GM12878 (cell line): ENCODE measurements around the gene EBP. TPM values are rescaled to one million over a fixed set of nuclear protein-coding genes. Genes with fewer than 3 reads are reported as not detected.

Experiments used
- BHLHE40 ChIP-seq, 2 experiments: fragments of 450-650 bp in 1 of 2; IDR thresholded peaks; 2 replicates each; pipeline ENCODE4 v1.6.1; 2011 to 2017; ENCODE audit warnings: low read depth in 2 of 2, borderline replicate concordance in 1 of 2, improper control_type of control experiment in 1 of 2, low read length in 1 of 2, mild to moderate bottlenecking in 1 of 2
- CBFB ChIP-seq: IDR thresholded peaks from 2 replicates; pipeline ENCODE4 v1.6.1; 2016; ENCODE audit warnings: antibody characterized with exemption, low read depth
- CBX5 ChIP-seq: sonication (generic); IDR thresholded peaks from 2 replicates; pipeline ENCODE4 v1.6.1; 2016; ENCODE audit warnings: low read depth, moderate library complexity, mild to moderate bottlenecking, inconsistent platforms
- CHD2 ChIP-seq: IDR thresholded peaks from 2 replicates; pipeline ENCODE4 v1.6.1; 2011; ENCODE audit warnings: low read depth, low read length, improper control_type of control experiment, borderline replicate concordance
- FOS ChIP-seq: IDR thresholded peaks from 3 replicates; pipeline ENCODE4 v1.6.1; 2011; ENCODE audit warnings: borderline replicate concordance; ENCODE audit not compliant: insufficient read length; ENCODE audit errors: extremely low read depth
- FOXM1 ChIP-seq: IDR thresholded peaks from 2 replicates; pipeline ENCODE4 v1.6.1; 2012; ENCODE audit warnings: low read depth, mild to moderate bottlenecking, inconsistent platforms, low read length, moderate library complexity
- HDAC2 ChIP-seq: fragments of 200-600 bp; sonication (generic); IDR thresholded peaks from 2 replicates; pipeline ENCODE4 v1.6.1; 2017
- IRF3 ChIP-seq: fragments of 450-650 bp; IDR thresholded peaks from 2 replicates; pipeline ENCODE4 v1.6.1; 2014; ENCODE audit warnings: mild to moderate bottlenecking
- KAT2A ChIP-seq: conservative IDR thresholded peaks from 2 replicates; pipeline ENCODE4 v1.6.1; 2011; ENCODE audit warnings: low read depth, low read length; ENCODE audit not compliant: control insufficient read depth
- KDM1A ChIP-seq: fragments of 200-600 bp; sonication (generic); IDR thresholded peaks from 2 replicates; pipeline ENCODE4 v1.6.1; 2016; ENCODE audit warnings: borderline replicate concordance
- MLLT1 ChIP-seq: fragments of 450-650 bp; IDR thresholded peaks from 2 replicates; pipeline ENCODE4 v1.6.1; 2016; ENCODE audit warnings: mild to moderate bottlenecking
- MTA2 ChIP-seq: fragments of 450-650 bp; IDR thresholded peaks from 2 replicates; pipeline ENCODE4 v1.6.1; 2016; ENCODE audit warnings: low read depth, mild to moderate bottlenecking, moderate library complexity
- MXI1 ChIP-seq: fragments of 150-350 bp; IDR thresholded peaks from 2 replicates; pipeline ENCODE4 v1.6.1; 2011; ENCODE audit warnings: low read depth, mild to moderate bottlenecking, inconsistent platforms, low read length, improper control_type of control experiment
- MYB ChIP-seq: fragments of 150-350 bp; IDR thresholded peaks from 2 replicates; pipeline ENCODE4 v1.6.1; 2014; ENCODE audit warnings: mild to moderate bottlenecking, low read depth, low read length, borderline replicate concordance
- MYC ChIP-seq: IDR thresholded peaks from 2 replicates; pipeline ENCODE4 v1.6.1; 2011; ENCODE audit warnings: mild to moderate bottlenecking, low read length, moderate library complexity, inconsistent platforms; ENCODE audit not compliant: insufficient read depth, insufficient replicate concordance, insufficient read length, severe bottlenecking
- POLR2AphosphoS2 ChIP-seq: IDR thresholded peaks from 2 replicates; pipeline ENCODE4 v1.6.1; 2011; ENCODE audit warnings: low read depth, mild to moderate bottlenecking, low read length, improper control_type of control experiment, moderate library complexity
- POLR2AphosphoS5 ChIP-seq: IDR thresholded peaks from 2 replicates; pipeline ENCODE4 v1.6.1; 2011; ENCODE audit warnings: mild to moderate bottlenecking, low read length, inconsistent platforms
- POU2F2 ChIP-seq: IDR thresholded peaks from 3 replicates; pipeline ENCODE4 v1.6.1; 2011; ENCODE audit warnings: low read depth, mild to moderate bottlenecking, low read length, borderline replicate concordance
- RB1 ChIP-seq: fragments of 450-650 bp; formaldehyde crosslinking; IDR thresholded peaks from 2 replicates; pipeline ENCODE4 v1.6.1; 2017; ENCODE audit warnings: mild to moderate bottlenecking, borderline replicate concordance
- RBBP5 ChIP-seq: fragments of 200-600 bp; sonication (generic); conservative IDR thresholded peaks from 2 replicates; pipeline ENCODE4 v1.6.1; 2016
- SMAD1 ChIP-seq: fragments of 450-650 bp; IDR thresholded peaks from 2 replicates; pipeline ENCODE4 v1.6.1; 2018; ENCODE audit warnings: mild to moderate bottlenecking, low read depth; ENCODE audit not compliant: partially characterized antibody
- SREBF2 ChIP-seq: IDR thresholded peaks from 2 replicates; pipeline ENCODE4 v1.6.1; 2012; ENCODE audit warnings: mild to moderate bottlenecking, low read length
- TARDBP ChIP-seq: IDR thresholded peaks from 2 replicates; pipeline ENCODE4 v1.6.1; 2016; ENCODE audit warnings: borderline replicate concordance
- TCF7 ChIP-seq: IDR thresholded peaks from 2 replicates; pipeline ENCODE4 v1.6.1; 2014; ENCODE audit warnings: antibody characterized with exemption, borderline replicate concordance
- WRNIP1 ChIP-seq: IDR thresholded peaks from 2 replicates; pipeline ENCODE4 v1.6.1; 2011; ENCODE audit warnings: low read depth, low read length, improper control_type of control experiment, borderline replicate concordance
- ZNF384 ChIP-seq: IDR thresholded peaks from 2 replicates; pipeline ENCODE4 v1.6.1; 2012; ENCODE audit warnings: low read depth, mild to moderate bottlenecking, low read length, improper control_type of control experiment, borderline replicate concordance
- polyA plus RNA-seq, 11 experiments: library from polyadenylated mRNA; depleted of rRNA in 4 of 11; unstranded in 6 of 11; stranded (reverse) in 5 of 11; fragments of >200 nt; fragmentation: Nextera tagmentation in 4 of 11; fragmentation: Illumina TruSeq in 1 of 11; extraction: Ambion mirVana in 4 of 11; extraction: Trizol in 1 of 11; gene quantifications; 1 replicate in 1 of 11; 2 replicates in 10 of 11; pipeline versions ENCODE4 v1.2.1 to v1.2.3, GENCODE V29; 2011 to 2016; ENCODE audit warnings: inconsistent platforms in 2 of 11, missing spikeins in 2 of 11, low read depth in 1 of 11
- total RNA-seq, 4 experiments: library from RNA; depleted of rRNA in 3 of 4; stranded (reverse); fragments of >200 nt in 3 of 4; fragmentation: Illumina TruSeq in 1 of 4; extraction: Trizol in 1 of 4; gene quantifications; 2 replicates each; pipeline versions ENCODE4 v1.2.1 to v1.2.3, GENCODE V29; 2013 to 2021
- TF ChIP-seq, protein P1 (sequence below): IDR thresholded peaks from 2 replicates; pipeline ENCODE4 v1.6.1; 2011; ENCODE audit warnings: low read depth, mild to moderate bottlenecking, low read length, moderate library complexity, borderline replicate concordance; ENCODE audit errors: extremely low read depth

EBP gene
- total and polyA plus RNA-seq, 10 of the 15 experiments (the other 5 are each of a cell fraction or from before 2014, with no cell fraction given): 125 to 628 (median 180) TPM

DNA sequence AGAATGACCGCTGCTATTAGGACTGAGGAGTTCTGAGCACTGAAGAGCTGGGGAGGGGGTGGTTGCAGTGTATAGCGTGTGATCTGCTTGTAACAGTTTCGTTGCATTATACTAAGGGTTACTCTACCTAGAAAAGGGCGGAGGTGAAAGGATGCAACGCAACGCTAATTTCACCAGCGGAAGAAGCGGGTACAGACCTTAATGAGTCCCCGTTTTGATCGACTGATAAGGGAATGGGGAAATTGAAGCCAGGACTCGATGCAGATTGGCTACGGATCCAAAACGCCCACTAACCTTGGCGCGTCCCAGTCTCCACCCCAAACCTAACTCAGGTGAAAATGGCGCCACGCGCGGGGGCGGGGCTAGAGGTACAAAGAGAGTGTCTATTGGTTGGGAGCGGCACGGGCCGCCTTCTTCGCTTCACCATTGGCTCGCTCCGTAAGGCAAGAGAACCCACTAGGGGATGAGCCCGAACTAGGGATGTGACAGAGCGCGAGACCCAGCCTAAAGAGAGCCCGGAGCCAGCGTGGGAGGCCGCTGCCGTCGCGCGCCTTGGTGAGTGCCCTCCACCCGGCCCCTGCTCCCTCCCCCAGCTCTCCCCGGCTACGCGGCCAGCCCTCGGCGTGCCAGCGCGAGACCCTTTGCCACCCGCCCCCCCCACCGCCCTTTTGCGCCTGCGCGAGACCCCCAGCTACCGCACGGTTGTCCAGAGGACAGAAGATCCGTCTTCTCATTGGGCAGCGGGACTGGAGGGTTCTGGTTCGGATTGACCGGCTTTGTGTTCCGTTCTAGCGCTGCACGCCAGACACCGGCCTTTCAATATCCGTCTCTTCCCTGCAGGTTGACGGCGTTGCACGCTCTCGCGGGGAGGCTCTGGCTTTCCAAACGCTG, at the start of gene EBP (continued):
- TF ChIP-seq BHLHE40 (IDR thresholded peaks at IDR 0.05; ENCODE audit: borderline replicate concordance in 1 of 2, low read depth in 2 of 2, low read length in 1 of 2): peak; percentile 81 to 92; a peak in 3 of 4 replicates
- no peak for TF ChIP-seq KDM1A
- TF ChIP-seq MLLT1: no peak
- TF ChIP-seq CBFB: no peak
- TF ChIP-seq TCF7: no peak
- no peak for TF ChIP-seq MYC
- no peak for TF ChIP-seq HDAC2
- TF ChIP-seq RBBP5: no peak
- no peak for TF ChIP-seq WRNIP1
- 0 out of 2 replicates have a peak, but pooled peaks have one; percentile 36 for TF ChIP-seq MXI1
- TF ChIP-seq ZNF384: no peak
- TF ChIP-seq TARDBP: no peak
- peak; percentile 38; the same call in 1 of the 2 replicates for TF ChIP-seq CHD2
- no peak for TF ChIP-seq FOXM1
- TF ChIP-seq, protein P1, sequence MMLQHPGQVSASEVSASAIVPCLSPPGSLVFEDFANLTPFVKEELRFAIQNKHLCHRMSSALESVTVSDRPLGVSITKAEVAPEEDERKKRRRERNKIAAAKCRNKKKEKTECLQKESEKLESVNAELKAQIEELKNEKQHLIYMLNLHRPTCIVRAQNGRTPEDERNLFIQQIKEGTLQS: no peak
- no peak for TF ChIP-seq SREBF2
- no peak for TF ChIP-seq KAT2A
- TF ChIP-seq RB1: no peak
- TF ChIP-seq MYB: no peak
- TF ChIP-seq CBX5: no peak
- peak; percentile 70; the same call in 1 of the 2 replicates for TF ChIP-seq POLR2AphosphoS2
- TF ChIP-seq SMAD1: no peak
- TF ChIP-seq FOS: peak; percentile 46
- TF ChIP-seq MTA2: peak; percentile 29; the same call in 1 of the 2 replicates
- peak; percentile 75 for TF ChIP-seq POLR2AphosphoS5
- TF ChIP-seq POU2F2: no peak
- 0 out of 2 replicates have a peak, but pooled peaks have one; percentile 54 for TF ChIP-seq IRF3
